Vagina (tissue), 2 donors: ENCODE results near the gene ACP4.

Source experiments
- CTCF ChIP-seq, 3 experiments: fragments of 450-650 bp in 2 of 3; fragments of 200-600 bp in 1 of 3; sonication (generic) in 1 of 3; IDR thresholded peaks; one replicate each; pipeline ENCODE4 v1.5.1; 2017 to 2019; ENCODE audit warnings: antibody characterized with exemption in 3 of 3, mild to moderate bottlenecking in 2 of 3, moderate library complexity in 2 of 3
- POLR2A ChIP-seq, 2 donors: fragments of 450-650 bp; IDR thresholded peaks; one replicate each; pipeline ENCODE4 v1.6.1; 2017; ENCODE audit warnings: antibody characterized with exemption in 2 of 2, mild to moderate bottlenecking in 2 of 2, moderate library complexity in 2 of 2
- POLR2AphosphoS5 ChIP-seq, 2 donors: sonication (generic); formaldehyde crosslinking; IDR thresholded peaks; one replicate each; pipeline ENCODE4 v1.9.0; 2017; ENCODE audit warnings: antibody characterized with exemption in 2 of 2, mild to moderate bottlenecking in 2 of 2, low read depth in 1 of 2; ENCODE audit not compliant: insufficient read depth in 1 of 2

GRCh38 chr19:50794876-50795663, 4.9 kb downstream of the ACP4 start:
- no peak for TF ChIP-seq CTCF (IDR thresholded peaks at IDR 0.05)
- no peak for TF ChIP-seq POLR2A (IDR thresholded peaks at IDR 0.05)
- TF ChIP-seq POLR2AphosphoS5 (IDR thresholded peaks at IDR 0.05; ENCODE audit: insufficient read depth in 1 of 2, low read depth in 1 of 2), result no peak
